Ovary (tissue), 3 donors: Measurements from ENCODE around the gene SPINT2.

Experiments
- POLR2A ChIP-seq: fragments of 450-650 bp; IDR thresholded peaks from one replicate; pipeline ENCODE4 v1.6.1; 2017; ENCODE audit warnings: antibody characterized with exemption, mild to moderate bottlenecking, moderate library complexity
- TF ChIP-seq, protein P1 (sequence below), 3 donors: fragments of 450-650 bp in 2 of 3; fragments of 200-600 bp in 1 of 3; IDR thresholded peaks; one replicate each; pipeline versions ENCODE4 v1.5.1 to v1.8.0; 2016 to 2022; ENCODE audit warnings: antibody characterized with exemption in 3 of 3, mild to moderate bottlenecking in 1 of 3
- donor health status: DM: no; HTN: no; CAD: no.

- TF ChIP-seq POLR2A = peak; percentile 22
- TF ChIP-seq, protein P1, sequence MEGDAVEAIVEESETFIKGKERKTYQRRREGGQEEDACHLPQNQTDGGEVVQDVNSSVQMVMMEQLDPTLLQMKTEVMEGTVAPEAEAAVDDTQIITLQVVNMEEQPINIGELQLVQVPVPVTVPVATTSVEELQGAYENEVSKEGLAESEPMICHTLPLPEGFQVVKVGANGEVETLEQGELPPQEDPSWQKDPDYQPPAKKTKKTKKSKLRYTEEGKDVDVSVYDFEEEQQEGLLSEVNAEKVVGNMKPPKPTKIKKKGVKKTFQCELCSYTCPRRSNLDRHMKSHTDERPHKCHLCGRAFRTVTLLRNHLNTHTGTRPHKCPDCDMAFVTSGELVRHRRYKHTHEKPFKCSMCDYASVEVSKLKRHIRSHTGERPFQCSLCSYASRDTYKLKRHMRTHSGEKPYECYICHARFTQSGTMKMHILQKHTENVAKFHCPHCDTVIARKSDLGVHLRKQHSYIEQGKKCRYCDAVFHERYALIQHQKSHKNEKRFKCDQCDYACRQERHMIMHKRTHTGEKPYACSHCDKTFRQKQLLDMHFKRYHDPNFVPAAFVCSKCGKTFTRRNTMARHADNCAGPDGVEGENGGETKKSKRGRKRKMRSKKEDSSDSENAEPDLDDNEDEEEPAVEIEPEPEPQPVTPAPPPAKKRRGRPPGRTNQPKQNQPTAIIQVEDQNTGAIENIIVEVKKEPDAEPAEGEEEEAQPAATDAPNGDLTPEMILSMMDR (IDR thresholded peaks at IDR 0.05) = peak in 1 of 3 donors; percentile 13
Measured at GRCh38 chr19:38319421-38320258, 55.3 kb downstream of the SPINT2 start, which contains the start of gene KCNK6.
